BJ (cell line): ENCODE results near the gene DAPK2. TPM values are rescaled to one million over a fixed set of nuclear protein-coding genes. Genes with fewer than 3 reads are reported as not detected.

Experiments
- CTCF ChIA-PET: fragments of 350-600 bp; formaldehyde crosslinking; extraction: SDS; loops from one replicate; lab custom pipeline; 2021; ENCODE audit warnings: antibody characterized with exemption, inconsistent platforms; lab: Yijun Ruan, JAX
- POLR2A ChIA-PET: fragments of 300-600 bp; sonication (Branson Sonifier 250); formaldehyde crosslinking; extraction: SDS; loops from one replicate; lab custom pipeline; 2021; ENCODE audit warnings: antibody characterized with exemption; lab: Charles Lee
- DNase-seq: peaks from one replicate; pipeline ENCODE4 v3.0.0-alpha.2; 2011; ENCODE audit warnings: low read depth
- H3K27me3 ChIP-seq: 2 replicates; pipeline ENCODE4 v1.6.0; 2011; ENCODE audit warnings: low read length; ENCODE audit not compliant: control insufficient read depth, insufficient read depth
- H3K36me3 ChIP-seq: 2 replicates; pipeline ENCODE4 v1.5.1; 2011; ENCODE audit warnings: low read length; ENCODE audit not compliant: control insufficient read depth, insufficient read depth
- H3K4me3 ChIP-seq: 2 replicates; pipeline ENCODE4 v1.5.1; 2011; ENCODE audit warnings: low read depth, mild to moderate bottlenecking, control low read depth, low read length
- polyA plus RNA-seq: library from polyadenylated mRNA; depleted of rRNA; stranded (reverse); fragments of >200 nt; gene quantifications from 2 replicates; pipeline ENCODE4 v1.2.3, GENCODE V29; 2011
- TF ChIP-seq, protein P1 (sequence below): IDR thresholded peaks from 2 replicates; pipeline ENCODE4 v1.5.1; 2011; ENCODE audit warnings: low read depth, mild to moderate bottlenecking, control low read depth, inconsistent platforms, low read length, moderate library complexity; ENCODE audit not compliant: insufficient read depth

The DAPK2 gene
- polyA plus RNA-seq, 1 experiment = 12.4 TPM

DNA sequence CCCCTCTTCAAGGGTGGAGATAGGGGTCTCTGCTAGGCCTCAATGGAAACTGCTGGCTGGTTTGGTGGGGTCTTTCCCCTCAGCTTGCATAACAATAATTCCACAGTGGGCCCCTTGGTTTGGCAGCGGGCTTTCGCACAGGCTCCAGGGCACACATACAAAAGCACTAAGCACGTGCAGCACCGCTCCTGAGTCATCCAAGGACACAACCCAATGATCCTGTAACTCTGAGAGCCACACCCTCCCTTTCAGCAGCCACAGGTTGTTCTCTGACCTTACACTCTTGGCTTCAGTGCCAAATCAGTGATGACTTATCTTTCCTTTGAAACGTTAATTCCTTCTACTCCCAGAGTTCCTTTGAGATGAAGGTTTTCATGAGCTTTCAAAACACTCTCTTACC lies 41.7 kb downstream of the DAPK2 start:
- H3K4me3 ChIP-seq = no peak overlapping the region
- CTCF ChIA-PET = interaction anchor here (0.9 to 1.7 kb wide), 2 partner anchors 18 to 131 kb away, joined by 3 to 4 read pairs; no protein-coding TSS in a partner anchor

DNA sequence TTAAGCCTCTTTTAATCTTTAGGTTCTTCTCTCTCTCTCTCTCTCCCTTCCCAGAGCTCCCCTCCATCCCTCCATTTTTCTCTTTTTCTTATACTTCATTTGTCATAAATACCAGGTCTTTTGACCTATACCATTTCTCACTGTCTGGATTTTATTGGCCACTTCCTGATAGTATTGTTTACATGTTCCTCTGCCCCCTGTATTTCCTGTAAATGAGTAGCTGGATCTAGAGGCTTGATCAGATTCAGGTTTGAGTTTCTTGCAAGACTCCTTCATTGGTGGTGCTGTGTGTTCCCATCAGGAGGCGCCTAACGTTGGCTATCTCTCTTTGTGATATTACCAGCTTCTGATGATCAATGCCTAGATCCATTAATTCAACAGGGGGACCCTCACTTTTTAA lies 42.2 kb downstream of the DAPK2 start:
- no peaks in the 10 kb centered on the region for H3K36me3 ChIP-seq
- no peaks in the 10 kb centered on the region for H3K27me3 ChIP-seq
- POLR2A ChIA-PET = no interaction called here
- CTCF ChIA-PET = interaction anchor here (0.9 kb wide), 1 partner anchor 131 kb away, joined by 3 read pairs; no protein-coding TSS in a partner anchor
- DNase-seq = no peak
- no peak overlapping the region for H3K4me3 ChIP-seq
- TF ChIP-seq, protein P1, sequence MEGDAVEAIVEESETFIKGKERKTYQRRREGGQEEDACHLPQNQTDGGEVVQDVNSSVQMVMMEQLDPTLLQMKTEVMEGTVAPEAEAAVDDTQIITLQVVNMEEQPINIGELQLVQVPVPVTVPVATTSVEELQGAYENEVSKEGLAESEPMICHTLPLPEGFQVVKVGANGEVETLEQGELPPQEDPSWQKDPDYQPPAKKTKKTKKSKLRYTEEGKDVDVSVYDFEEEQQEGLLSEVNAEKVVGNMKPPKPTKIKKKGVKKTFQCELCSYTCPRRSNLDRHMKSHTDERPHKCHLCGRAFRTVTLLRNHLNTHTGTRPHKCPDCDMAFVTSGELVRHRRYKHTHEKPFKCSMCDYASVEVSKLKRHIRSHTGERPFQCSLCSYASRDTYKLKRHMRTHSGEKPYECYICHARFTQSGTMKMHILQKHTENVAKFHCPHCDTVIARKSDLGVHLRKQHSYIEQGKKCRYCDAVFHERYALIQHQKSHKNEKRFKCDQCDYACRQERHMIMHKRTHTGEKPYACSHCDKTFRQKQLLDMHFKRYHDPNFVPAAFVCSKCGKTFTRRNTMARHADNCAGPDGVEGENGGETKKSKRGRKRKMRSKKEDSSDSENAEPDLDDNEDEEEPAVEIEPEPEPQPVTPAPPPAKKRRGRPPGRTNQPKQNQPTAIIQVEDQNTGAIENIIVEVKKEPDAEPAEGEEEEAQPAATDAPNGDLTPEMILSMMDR = no peak

More for the DNA sequence above, 41.7 kb downstream of the DAPK2 start:
- H3K27me3 ChIP-seq = no peaks in the 10 kb centered on the region
- H3K36me3 ChIP-seq = no peaks in the 10 kb centered on the region
- TF ChIP-seq, protein P1 = no peak
- no peak for DNase-seq
- POLR2A ChIA-PET = no interaction called here

DNA sequence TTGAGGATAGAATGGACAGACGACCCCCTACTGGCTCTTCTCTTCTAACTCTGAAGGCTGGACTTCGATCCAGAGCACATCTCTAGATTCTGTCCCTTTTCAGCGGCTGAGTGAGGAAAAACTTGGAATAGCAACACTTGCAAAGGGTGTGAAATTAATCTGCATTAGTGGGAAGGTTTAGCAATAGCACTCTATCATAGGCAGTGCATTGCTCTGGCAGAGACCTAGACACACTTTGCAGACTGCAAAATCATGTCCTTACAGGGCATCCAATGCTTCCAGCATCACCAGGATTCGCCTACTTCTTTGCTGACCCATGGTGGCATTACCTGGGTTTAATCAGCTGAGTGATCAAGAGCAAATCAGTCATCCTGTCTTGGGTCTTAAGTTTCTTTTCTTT lies 43.1 kb downstream of the DAPK2 start:
- H3K36me3 ChIP-seq = no peaks in the 10 kb centered on the region
- no peak for DNase-seq
- H3K27me3 ChIP-seq = no peaks in the 10 kb centered on the region
- TF ChIP-seq, protein P1 = no peak
- no peak overlapping the region for H3K4me3 ChIP-seq
- ChIA-PET CTCF (no interaction called here), POLR2A (no interaction called here)

DNA sequence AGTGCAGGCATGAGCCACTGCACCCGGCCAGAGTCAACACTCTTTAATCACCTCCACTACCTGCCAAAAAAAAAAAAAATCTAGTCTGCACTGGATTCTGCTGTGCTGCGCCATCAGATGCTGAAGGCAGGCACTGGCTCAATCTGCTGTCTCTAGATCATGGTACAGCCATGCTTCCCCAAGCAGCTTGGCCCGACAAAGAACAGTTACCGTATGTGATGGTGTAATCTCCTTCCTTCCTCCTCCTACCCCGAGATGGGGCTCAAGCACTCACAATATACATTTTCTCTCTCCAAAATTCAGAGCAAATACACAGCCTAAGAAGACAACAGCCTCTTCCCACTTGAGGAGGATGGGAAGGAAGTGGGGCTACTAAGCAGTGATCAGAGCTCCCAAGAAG lies 45.1 kb downstream of the DAPK2 start:
- POLR2A ChIA-PET = no interaction called here
- H3K4me3 ChIP-seq = no peak overlapping the region
- CTCF ChIA-PET = interaction anchor here (1.1 to 1.9 kb wide), 2 partner anchors 9 to 67 kb away, joined by 3 to 5 read pairs; no protein-coding TSS in a partner anchor
- TF ChIP-seq, protein P1 = no peak
- DNase-seq = no peak
- no peaks in the 10 kb centered on the region for H3K27me3 ChIP-seq
- H3K36me3 ChIP-seq = no peaks in the 10 kb centered on the region

DNA sequence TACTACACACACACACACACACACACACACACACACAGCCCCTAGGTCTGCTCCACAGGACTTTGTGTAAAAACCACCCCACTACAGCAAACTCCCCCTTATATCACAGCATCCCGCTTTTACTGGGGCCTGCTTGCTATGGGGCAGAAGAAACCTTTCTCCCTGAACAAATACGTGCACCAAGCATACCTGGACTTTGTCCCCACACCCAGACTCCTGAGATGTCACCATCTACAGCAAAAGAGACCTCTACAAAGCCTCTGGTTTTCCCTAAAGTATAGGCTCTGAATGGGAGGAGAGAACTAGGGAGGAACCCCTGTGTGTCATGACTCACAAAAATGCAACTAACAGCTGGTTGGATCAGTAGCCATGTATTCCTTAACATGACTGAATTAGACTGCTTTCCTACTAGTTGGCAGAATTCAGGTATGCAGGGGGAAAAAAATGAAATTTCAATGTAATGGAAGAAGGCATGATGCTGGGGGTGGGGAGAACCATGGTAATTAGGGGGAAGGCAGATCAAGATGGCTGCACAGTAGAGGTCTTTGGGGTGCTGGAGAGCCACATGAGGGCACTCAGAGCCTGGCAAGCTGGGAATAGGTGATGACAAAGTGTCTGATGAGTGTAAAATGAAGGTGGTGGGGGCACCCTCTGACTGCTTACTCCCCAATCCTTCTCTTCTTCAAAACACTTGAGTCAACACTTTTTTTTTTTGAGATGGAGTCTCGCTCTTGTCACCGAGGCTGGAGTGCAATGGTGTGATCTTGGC lies 45.9 kb downstream of the DAPK2 start:
- Histone ChIP-seq H3K36me3 (no peaks in the 10 kb centered on the region), H3K27me3 (no peaks in the 10 kb centered on the region), H3K4me3 (no peak overlapping the region)
- TF ChIP-seq, protein P1 = no peak
- ChIA-PET POLR2A (no interaction called here), CTCF (interaction anchor here (0.7 to 1.1 kb wide), 2 partner anchors 13 to 68 kb away, joined by 3 read pairs; no protein-coding TSS in a partner anchor)
- DNase-seq = no peak
